HUES6 (cell line): ENCODE results near the gene SLC25A13.

Source experiments
- H3K27ac ChIP-seq: 2 replicates; pipeline ENCODE4 v1.7.0; 2013; ENCODE audit warnings: low read depth, mild to moderate bottlenecking, low read length, inconsistent platforms
- H3K27me3 ChIP-seq: 2 replicates; pipeline ENCODE4 v1.6.1; 2013; ENCODE audit warnings: low read length; ENCODE audit not compliant: control insufficient read depth, insufficient read depth
- H3K36me3 ChIP-seq: 2 replicates; pipeline ENCODE4 v1.6.1; 2013; ENCODE audit warnings: low read length; ENCODE audit not compliant: control insufficient read depth, insufficient read depth
- H3K4me1 ChIP-seq: 2 replicates; pipeline ENCODE4 v1.6.1; 2013; ENCODE audit warnings: low read length; ENCODE audit not compliant: control insufficient read depth, insufficient read depth
- H3K4me3 ChIP-seq: 2 replicates; pipeline ENCODE4 v1.5.1; 2013; ENCODE audit warnings: low read depth, low read length
- H3K9ac ChIP-seq: one replicate; pipeline ENCODE4 v1.6.1; 2013; ENCODE audit warnings: mild to moderate bottlenecking, low read length
- H3K9me3 ChIP-seq: 2 replicates; pipeline ENCODE4 v1.6.1; 2013; ENCODE audit warnings: low read depth, low read length; ENCODE audit not compliant: control insufficient read depth, insufficient read depth

SLC25A13 gene

DNA sequence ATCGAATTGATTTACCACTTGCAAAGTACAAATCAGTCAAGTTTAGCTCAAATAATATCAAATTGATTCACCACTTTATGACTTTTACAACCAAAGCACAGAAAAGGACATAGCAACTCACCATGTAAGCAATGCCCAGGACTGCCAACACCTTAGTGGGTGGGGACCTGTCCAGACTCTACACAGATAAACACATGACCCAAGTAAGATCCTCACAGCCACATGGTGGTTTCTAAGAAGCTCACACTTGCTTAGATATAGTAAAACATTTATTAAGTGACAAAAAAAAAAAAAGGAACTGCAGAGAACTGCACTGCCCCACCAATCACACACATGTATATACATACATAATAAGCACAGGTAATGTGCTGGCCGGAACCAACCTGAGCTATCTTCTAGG lies 116.2 kb downstream of the SLC25A13 start:
- Histone ChIP-seq H3K27me3 (no peaks in the 10 kb centered on the region), H3K4me1 (no peaks in the 10 kb centered on the region), H3K36me3 (no peaks in the 10 kb centered on the region), H3K4me3 (no peak overlapping the region), H3K9ac (no peak overlapping the region), H3K27ac (no peak overlapping the region), H3K9me3 (no peaks in the 10 kb centered on the region)

DNA sequence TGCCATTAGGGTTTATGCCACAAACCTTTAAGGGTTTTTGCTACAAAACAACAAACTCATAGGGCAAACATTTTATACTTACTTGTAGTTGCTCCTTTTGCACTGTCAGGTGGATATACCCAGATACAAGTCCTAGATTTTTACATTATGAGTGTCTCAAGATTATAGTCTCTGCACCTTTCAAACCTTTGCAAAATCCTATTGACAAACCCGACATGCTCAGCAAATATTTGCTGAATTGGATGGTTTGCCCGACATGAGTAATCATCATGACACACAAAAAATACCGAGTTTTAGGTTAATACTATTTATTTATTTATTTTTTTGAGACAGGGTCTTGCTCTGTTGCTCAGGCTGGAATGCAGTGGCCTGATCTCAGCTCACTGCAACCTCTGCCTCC lies 117.3 kb downstream of the SLC25A13 start:
- Histone ChIP-seq H3K4me1 (no peaks in the 10 kb centered on the region), H3K27ac (no peak overlapping the region), H3K27me3 (no peaks in the 10 kb centered on the region), H3K9me3 (no peaks in the 10 kb centered on the region), H3K36me3 (no peaks in the 10 kb centered on the region), H3K9ac (no peak overlapping the region), H3K4me3 (no peak overlapping the region)

DNA sequence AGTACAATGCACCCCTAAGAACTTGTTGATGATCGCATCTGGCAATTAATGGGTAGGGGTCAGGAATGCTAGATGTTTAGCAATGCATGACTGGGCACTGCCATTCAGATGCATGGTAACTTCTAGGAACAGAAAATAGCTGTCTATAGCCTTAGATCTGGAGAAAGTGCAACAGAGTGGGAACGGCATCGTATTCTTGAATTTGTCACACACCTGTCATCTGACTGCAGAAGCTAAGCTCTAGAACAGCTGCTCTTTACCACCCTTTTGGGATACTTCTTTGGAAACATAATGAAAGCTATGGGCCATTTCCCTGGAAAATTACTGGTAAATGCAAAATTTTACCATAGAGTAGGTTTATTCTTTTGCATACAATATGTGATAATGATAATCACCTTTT lies 118.1 kb downstream of the SLC25A13 start:
- Histone ChIP-seq H3K27ac (no peak overlapping the region), H3K9ac (no peak overlapping the region), H3K9me3 (no peaks in the 10 kb centered on the region), H3K4me3 (no peak overlapping the region), H3K36me3 (no peaks in the 10 kb centered on the region), H3K4me1 (peaks cover 6% of the 10 kb centered on the region; the same call in 1 of the 2 replicates), H3K27me3 (no peaks in the 10 kb centered on the region)

DNA sequence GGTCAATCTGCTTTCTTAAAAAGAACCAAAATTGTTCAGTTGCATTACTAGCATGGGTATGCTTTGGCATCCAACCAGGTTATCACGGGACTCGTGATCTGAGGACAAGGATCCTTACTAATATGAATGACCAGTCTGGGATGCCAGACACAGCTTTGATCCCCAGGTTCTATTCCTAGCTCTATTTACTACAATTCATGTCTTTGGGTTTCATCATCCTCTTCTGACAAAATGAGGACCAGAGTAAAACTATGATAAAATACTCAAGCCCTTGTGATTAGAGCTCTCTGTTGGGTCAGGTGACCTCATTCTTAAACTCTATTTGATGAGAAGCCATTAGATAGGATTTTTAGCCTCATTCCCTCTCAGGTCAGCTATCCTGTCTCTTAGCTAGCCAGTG lies 119.8 kb downstream of the SLC25A13 start:
- H3K4me3 ChIP-seq: no peak overlapping the region
- peaks cover 16% of the 10 kb centered on the region for H3K4me1 ChIP-seq
- no peaks in the 10 kb centered on the region for H3K36me3 ChIP-seq
- H3K9me3 ChIP-seq: no peaks in the 10 kb centered on the region
- no peak overlapping the region for H3K9ac ChIP-seq
- H3K27me3 ChIP-seq: no peaks in the 10 kb centered on the region
- H3K27ac ChIP-seq: no peak overlapping the region

DNA sequence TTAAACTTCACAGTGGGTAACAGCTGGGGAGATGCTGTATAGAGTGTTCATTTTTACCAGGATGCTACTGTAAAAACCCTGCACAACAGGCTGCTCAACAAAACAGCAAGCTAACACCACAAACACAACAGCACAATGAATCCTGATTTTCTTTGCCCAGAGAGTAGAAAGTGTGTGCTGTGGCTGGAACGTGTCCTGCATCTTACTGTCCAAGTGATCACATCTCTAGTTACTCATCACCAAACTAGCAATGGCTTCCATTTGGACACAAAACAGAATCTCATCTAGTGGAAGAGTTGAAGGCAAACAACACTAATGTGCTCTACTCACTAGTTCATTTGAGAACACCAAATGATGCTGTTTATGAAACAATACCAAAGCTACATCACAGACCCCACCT lies 121.2 kb downstream of the SLC25A13 start:
- H3K9ac ChIP-seq: no peak overlapping the region

DNA sequence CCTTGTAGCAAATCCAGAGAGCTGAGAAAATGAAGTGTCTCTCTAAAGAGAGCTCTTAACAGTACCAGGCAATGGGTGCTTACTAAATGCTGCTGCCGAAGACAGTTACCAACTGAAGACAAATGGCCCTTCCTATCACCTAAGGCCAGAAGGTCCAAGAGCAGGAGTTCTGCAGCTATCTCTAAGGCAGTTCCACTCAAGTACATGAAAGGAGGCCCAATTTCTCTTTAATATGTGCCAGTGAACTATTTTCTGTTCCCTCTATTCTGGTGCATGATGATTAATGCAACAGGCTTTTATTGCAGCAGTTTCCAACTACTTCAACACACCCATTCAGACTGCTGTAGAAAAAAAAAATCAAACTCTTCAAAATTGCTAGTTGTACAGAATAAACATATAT lies 122.5 kb downstream of the SLC25A13 start:
- H3K27me3 ChIP-seq: no peaks in the 10 kb centered on the region
- no peak overlapping the region for H3K9ac ChIP-seq
- H3K36me3 ChIP-seq: no peaks in the 10 kb centered on the region
- no peaks in the 10 kb centered on the region for H3K9me3 ChIP-seq
- no peak overlapping the region for H3K27ac ChIP-seq
- H3K4me3 ChIP-seq: no peak overlapping the region
- peaks cover 16% of the 10 kb centered on the region for H3K4me1 ChIP-seq

More for the DNA sequence above, 121.2 kb downstream of the SLC25A13 start:
- Histone ChIP-seq H3K27ac (no peak overlapping the region), H3K4me1 (peaks cover 16% of the 10 kb centered on the region), H3K9me3 (no peaks in the 10 kb centered on the region), H3K36me3 (no peaks in the 10 kb centered on the region), H3K4me3 (no peak overlapping the region), H3K27me3 (no peaks in the 10 kb centered on the region)

DNA sequence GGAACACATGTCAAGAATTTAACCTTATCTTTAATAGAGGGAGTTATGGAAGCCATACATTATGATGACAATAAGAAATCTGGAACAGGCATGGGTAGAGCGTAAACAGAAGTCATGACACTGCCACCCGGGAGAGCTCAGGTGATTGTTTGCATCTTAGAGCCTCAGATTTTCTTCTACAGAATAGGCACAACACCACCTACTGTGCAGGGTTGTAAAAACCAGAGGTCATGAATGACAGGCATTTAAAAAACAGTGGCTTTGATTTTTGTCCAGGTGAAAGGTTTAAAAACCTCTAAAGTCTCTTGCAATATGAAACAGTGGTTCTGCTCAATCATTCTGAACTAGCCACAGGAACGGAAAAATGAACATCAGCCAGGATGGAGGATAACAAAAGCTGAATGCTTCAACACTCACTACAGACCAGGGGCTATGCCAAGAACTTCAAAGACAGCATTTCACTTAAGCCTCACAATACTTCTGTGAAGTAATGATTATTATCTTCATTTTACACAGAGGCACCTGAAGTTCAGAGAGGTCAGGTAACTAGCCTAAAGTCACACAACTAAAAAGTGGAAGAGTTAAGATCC lies 123.8 kb downstream of the SLC25A13 start:
- Histone ChIP-seq H3K9ac (no peak overlapping the region), H3K9me3 (no peaks in the 10 kb centered on the region), H3K27ac (no peak overlapping the region), H3K36me3 (no peaks in the 10 kb centered on the region), H3K4me1 (peaks cover 16% of the 10 kb centered on the region), H3K4me3 (no peak overlapping the region), H3K27me3 (no peaks in the 10 kb centered on the region)

DNA sequence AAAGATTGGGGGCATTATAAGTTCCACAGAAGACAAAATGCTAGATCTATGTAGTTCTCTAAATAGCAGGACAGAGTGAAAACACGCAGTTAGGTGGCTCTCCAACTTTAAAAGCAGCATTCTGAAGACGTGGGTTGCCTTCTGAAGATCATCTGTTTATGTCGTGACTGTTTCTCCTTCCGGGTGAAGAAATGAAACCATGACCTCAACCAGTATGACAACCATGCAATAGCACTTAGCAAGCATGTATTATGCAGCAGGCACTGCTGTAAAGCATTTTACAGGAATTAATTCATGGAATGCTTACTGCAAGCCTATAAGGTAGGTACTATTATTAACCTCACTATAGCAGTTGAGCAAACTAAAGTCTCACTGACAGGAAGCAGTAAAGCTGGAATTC lies 125.2 kb downstream of the SLC25A13 start:
- no peak overlapping the region for H3K9ac ChIP-seq
- H3K4me3 ChIP-seq: no peak overlapping the region
- peaks cover 16% of the 10 kb centered on the region for H3K4me1 ChIP-seq
- H3K9me3 ChIP-seq: no peaks in the 10 kb centered on the region
- H3K36me3 ChIP-seq: peaks cover 12% of the 10 kb centered on the region; the same call in 1 of the 2 replicates
- no peaks in the 10 kb centered on the region for H3K27me3 ChIP-seq
- H3K27ac ChIP-seq: no peak overlapping the region

DNA sequence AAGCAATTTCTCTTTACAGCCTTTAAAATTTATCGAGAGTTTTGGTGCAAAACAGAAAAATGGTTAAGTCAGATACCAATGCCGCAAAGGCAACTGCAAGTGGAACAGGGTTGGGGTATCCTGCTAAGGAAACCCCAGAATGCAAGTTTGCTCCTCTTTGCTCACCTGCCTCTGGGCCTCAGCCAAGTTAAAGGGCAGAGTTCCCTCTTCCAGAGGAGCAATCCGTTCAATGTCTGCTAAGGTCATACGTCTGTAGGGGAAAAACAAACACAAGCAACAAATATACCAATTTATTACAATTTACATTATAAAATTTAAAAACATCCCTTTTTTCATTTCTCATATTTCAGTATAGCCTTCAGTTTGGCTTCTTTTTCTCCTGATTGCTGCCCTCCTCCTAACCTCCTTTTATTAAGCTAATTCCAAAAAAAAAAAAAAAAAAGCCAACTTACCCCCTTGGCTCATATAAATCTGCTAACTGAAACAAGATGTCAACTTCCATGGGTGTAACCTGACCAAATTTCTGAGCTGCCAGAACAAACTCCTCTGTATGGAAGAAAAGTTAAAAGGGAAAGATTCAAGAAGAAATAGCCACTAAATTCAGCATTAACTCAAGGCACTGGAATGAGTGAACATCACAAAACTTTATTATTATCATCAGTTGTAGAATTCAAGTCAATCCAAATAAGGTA lies 132.6 kb downstream of the SLC25A13 start:
- H3K4me3 ChIP-seq: no peak overlapping the region
- H3K9me3 ChIP-seq: no peaks in the 10 kb centered on the region
- 0 out of 2 replicates have a peak, but pooled peaks cover 7% of the 10 kb centered on the region for H3K4me1 ChIP-seq
- no peak overlapping the region for H3K27ac ChIP-seq
- H3K36me3 ChIP-seq: peaks cover 36% of the 10 kb centered on the region
- H3K27me3 ChIP-seq: no peaks in the 10 kb centered on the region
- H3K9ac ChIP-seq: no peak overlapping the region

DNA sequence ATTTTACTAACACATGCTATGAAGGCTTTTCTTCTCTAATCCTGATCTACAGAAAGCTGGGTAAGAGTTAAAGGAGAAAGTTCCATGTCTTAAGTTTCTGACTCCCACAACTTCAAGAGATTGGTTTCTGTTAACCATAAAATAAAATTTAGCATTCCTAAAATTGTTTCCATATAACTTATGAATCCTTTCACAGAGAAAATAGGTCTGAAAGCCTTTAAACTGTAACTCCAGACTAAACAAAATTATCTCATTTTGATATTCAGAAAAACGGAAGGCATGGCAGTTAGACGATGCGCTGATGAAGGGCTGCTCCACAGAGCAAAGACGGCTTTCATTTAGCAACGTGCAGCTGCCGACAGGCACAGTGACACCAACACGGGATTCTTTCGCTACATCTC lies 133.3 kb downstream of the SLC25A13 start:
- H3K9me3 ChIP-seq: no peaks in the 10 kb centered on the region
- H3K27ac ChIP-seq: no peak overlapping the region
- H3K4me1 ChIP-seq: peaks cover 9% of the 10 kb centered on the region
- H3K4me3 ChIP-seq: no peak overlapping the region
- H3K36me3 ChIP-seq: peaks cover 43% of the 10 kb centered on the region
- H3K27me3 ChIP-seq: no peaks in the 10 kb centered on the region
- H3K9ac ChIP-seq: no peak overlapping the region

DNA sequence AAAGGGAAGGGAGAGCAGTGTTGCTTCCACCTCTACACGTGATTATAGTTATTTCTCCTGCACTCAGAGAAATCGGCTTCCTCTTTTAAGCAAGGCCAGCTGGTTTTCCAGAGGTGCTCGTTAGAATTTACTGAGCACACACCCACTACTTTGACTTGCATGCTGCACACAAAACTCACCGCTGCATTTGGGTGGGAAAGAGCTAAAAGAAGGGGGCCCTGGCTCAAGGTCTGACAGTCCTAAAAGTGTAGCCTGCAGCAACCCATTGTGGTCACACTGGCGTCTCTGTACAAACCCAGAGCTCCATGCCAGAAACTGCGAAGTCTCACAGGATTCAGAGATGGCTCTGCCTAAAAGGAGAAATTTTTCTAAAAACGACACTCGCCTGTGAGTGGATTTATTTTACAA lies 133.7 kb downstream of the SLC25A13 start:
- Histone ChIP-seq H3K36me3 (peaks cover 47% of the 10 kb centered on the region), H3K27ac (no peak overlapping the region), H3K4me3 (no peak overlapping the region), H3K27me3 (no peaks in the 10 kb centered on the region), H3K9ac (no peak overlapping the region), H3K9me3 (no peaks in the 10 kb centered on the region), H3K4me1 (peaks cover 13% of the 10 kb centered on the region)
